Activated CD8-positive, alpha-beta memory T cell treated with anti-CD3 and anti-CD28 coated beads for 1 hour (primary cell): Measurements from ENCODE around the gene SLC26A1.
"Not testable (repeated sequence)": the region's sequence is repeated elsewhere in the genome, so short reads cannot be mapped to it uniquely, and the experiment has no call there.

Experiments used
- DNase-seq, 2 donors: peaks; one replicate each; pipeline ENCODE4 v3.0.0-alpha.2; 2020; ENCODE audit warnings: low read depth in 1 of 2; ENCODE audit errors: extremely low read depth in 1 of 2

The SLC26A1 gene

GRCh38 chr4:1000686-1001260 lies 7.6 kb upstream of the SLC26A1 start:
- no peak for DNase-seq

- DNase-seq = no peak
Measured at GRCh38 chr4:999882-1000425, 6.8 kb upstream of the SLC26A1 start.

GRCh38 chr4:999240-999863 lies 6.1 kb upstream of the SLC26A1 start:
- not testable (repeated sequence) for DNase-seq

- DNase-seq = no peak
Measured at GRCh38 chr4:998096-998691, 5.0 kb upstream of the SLC26A1 start.

- no peak for DNase-seq
Measured at GRCh38 chr4:997375-998071, 4.3 kb upstream of the SLC26A1 start.

GRCh38 chr4:996997-997374 lies 3.8 kb upstream of the SLC26A1 start:
- DNase-seq = no peak

- no peak for DNase-seq
Measured at GRCh38 chr4:996030-996996, 3.1 kb upstream of the SLC26A1 start.

GRCh38 chr4:995311-996026 lies 2.3 kb upstream of the SLC26A1 start:
- DNase-seq = no peak

- DNase-seq = no peak
Measured at GRCh38 chr4:992297-993110, 700 bp downstream of the SLC26A1 start.

- DNase-seq = no peak
Measured at GRCh38 chr4:991451-992296, 1.5 kb downstream of the SLC26A1 start.

- DNase-seq = no peak
Measured at GRCh38 chr4:990746-991367, 2.3 kb downstream of the SLC26A1 start.

- no peak for DNase-seq
Measured at GRCh38 chr4:989722-990471, 3.3 kb downstream of the SLC26A1 start.

GRCh38 chr4:988726-989721 lies 4.2 kb downstream of the SLC26A1 start:
- DNase-seq = no peak

- no peak for DNase-seq
Measured at GRCh38 chr4:987624-988513, 5.3 kb downstream of the SLC26A1 start.
